Effector CD8-positive, alpha-beta T cell (primary cell): ENCODE measurements around the gene FBXO31.
A peak's percentile ranks its signal among the peaks of the same experiment; 100 is the strongest.

Experiments
- DNase-seq: peaks from one replicate; lab custom pipeline; 2025; lab: John Stamatoyannopoulos, UW
- total RNA-seq, 4 experiments: gene quantifications; one replicate each; lab custom pipeline; 2026; lab: John Stamatoyannopoulos, UW

FBXO31 gene
- 68.1 to 94.6 (median 69.6) reads per million in 4 experiments for total RNA-seq

GRCh38 chr16:87383505-87384161, at the start of gene FBXO31:
FBXO31 (minus strand) TSS chr16:87383776; CDS start chr16:87383744, 32 bp downstream.
- peak; percentile 83 for DNase-seq

GRCh38 chr16:87432330-87432915, 48.8 kb upstream of the FBXO31 start:
- DNase-seq = no peak

- no peak for DNase-seq
Observed at GRCh38 chr16:87431926-87432325, 48.4 kb upstream of the FBXO31 start.

GRCh38 chr16:87426423-87427215, 43.0 kb upstream of the FBXO31 start:
- no peak for DNase-seq

- DNase-seq = no peak
Observed at GRCh38 chr16:87425941-87426340, 42.4 kb upstream of the FBXO31 start.

- no peak for DNase-seq
Observed at GRCh38 chr16:87424266-87424665, 40.7 kb upstream of the FBXO31 start.

GRCh38 chr16:87423429-87423828, 39.9 kb upstream of the FBXO31 start:
- no peak for DNase-seq

GRCh38 chr16:87422106-87422505, 38.5 kb upstream of the FBXO31 start:
- no peak for DNase-seq

- DNase-seq = no peak
Observed at GRCh38 chr16:87421003-87421912, 37.7 kb upstream of the FBXO31 start.

GRCh38 chr16:87420026-87421002, 36.7 kb upstream of the FBXO31 start:
- no peak for DNase-seq

- no peak for DNase-seq
Observed at GRCh38 chr16:87418644-87419043, 35.1 kb upstream of the FBXO31 start.

GRCh38 chr16:87418216-87418615, 34.6 kb upstream of the FBXO31 start:
- DNase-seq = no peak

- no peak for DNase-seq
Observed at GRCh38 chr16:87417528-87417910, 33.9 kb upstream of the FBXO31 start.

GRCh38 chr16:87416826-87417527, 33.4 kb upstream of the FBXO31 start:
- no peak for DNase-seq

- no peak for DNase-seq
Observed at GRCh38 chr16:87415441-87415840, 31.9 kb upstream of the FBXO31 start.

GRCh38 chr16:87414251-87414680, 30.7 kb upstream of the FBXO31 start:
- DNase-seq = no peak

- no peak for DNase-seq
Observed at GRCh38 chr16:87412996-87413421, 29.4 kb upstream of the FBXO31 start.

- DNase-seq = no peak
Observed at GRCh38 chr16:87412371-87412995, 28.9 kb upstream of the FBXO31 start.
